HG03565 (cell line): ENCODE data around the gene DGKI.
"Not testable (repeated sequence)": the region's sequence is repeated elsewhere in the genome, so short reads cannot be mapped to it uniquely, and the experiment has no call there.

Experiments
- ATAC-seq: cut with Tn5 transposase; IDR thresholded peaks from one replicate; pipeline ENCODE4 v1.9.1; 2021; ENCODE audit warnings: mild to moderate bottlenecking, moderate library complexity; ENCODE audit not compliant: unreplicated experiment

DGKI gene

DNA sequence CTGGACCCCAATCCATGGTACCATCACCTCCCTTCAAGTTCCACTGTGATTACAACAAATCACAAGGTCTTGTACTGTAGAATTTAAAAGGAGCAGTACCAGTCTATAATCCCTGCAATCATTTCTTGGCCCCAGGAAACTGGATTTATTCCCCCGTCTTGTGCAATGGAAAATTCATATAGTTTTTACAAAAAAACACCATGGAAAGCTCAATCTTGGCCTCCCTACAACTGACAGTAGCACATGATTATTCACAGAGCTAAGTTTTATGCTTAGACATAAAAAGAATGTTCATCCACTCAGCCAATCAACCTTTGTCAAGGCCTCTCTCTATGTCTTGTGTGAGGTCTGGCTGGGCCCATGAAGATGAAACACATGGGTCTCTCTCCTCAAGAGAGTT, 10.2 kb downstream of the DGKI start:
- ATAC-seq, result no peak

DNA sequence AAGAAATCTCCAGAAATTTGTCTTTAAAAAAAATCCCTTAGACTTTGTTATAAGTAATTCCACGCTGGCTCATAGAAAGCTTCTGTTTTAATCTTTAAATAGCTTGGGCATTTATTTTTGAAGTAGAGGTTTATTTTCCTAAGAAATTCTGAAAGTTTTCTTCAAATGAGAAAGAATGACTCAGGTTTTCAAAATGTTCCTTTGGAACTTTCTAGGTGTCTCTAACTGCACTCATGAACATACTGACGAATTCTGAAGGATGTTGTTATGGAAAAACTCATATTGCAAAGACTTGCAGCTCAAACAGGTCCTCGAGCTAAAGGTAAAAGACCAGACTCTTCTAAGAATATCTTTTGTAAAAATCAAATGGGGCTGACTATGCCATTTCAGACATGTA, 10.7 kb downstream of the DGKI start:
- ATAC-seq, result no peak

DNA sequence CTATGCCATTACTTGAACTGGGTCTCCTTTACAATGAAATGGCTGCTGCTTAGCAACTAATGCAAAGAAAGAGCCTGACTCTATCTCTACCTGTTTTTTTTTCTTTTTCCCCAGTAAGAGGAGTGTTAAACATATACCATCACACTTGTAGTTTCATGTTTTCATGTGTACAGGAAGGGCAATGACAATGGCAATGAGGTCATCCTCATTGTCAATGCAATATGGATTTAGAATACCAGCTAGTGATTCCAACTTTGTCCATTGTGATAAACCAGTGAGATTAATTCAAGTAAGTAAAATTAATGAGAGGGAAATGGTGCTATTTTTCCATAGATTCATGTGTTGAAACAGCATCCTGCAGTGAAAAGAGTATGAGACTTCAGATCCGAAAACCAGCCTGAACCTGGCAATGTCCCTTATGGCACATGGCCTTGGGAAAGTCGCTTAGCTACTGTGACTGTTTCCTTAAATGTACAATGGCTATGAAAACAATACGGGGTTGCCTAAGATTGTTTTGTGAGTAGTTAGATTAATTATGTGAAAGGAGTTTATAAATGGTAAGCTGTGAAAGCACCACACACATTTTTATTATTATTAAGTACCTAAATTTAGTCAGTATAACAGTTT, 11.2 kb downstream of the DGKI start:
- no peak for ATAC-seq

DNA sequence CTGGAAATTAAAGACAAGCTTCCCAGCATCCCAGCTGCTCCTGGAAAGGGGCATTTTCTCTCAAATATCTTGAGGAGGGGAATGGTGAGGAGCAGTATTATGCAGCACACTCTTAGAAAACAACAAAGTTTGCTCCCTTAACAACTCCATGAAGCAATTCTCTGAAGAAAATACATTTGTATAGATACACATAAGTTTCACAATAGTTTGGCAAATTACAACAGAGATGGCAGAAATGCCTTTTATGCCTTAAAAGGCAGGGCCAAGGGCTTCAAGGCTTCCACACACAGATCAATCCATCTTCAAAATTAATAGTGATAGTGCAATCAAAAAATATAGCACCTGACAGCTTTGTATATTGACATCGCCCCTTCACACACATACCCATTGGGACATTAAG, 12.2 kb downstream of the DGKI start:
- no peak for ATAC-seq

DNA sequence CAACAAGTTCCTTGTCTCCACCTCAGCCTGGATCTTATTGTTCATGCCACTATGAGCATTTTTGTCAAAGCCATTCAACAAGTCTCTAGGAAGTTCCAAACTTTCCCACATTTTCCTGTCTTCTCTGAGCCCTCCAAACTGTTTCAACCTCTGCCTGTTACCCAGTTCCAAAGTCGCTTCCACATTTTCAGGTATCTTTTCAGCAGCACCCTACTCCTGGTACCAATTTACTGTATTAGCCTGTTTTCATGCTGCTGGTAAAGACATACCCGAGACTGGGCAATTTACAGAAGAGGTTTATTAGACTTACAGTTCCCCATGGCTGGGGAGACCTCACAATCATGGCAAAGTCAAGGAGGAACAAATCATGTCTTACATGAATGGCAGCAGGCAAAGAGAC, 13.8 kb downstream of the DGKI start:
- not testable (repeated sequence) for ATAC-seq

DNA sequence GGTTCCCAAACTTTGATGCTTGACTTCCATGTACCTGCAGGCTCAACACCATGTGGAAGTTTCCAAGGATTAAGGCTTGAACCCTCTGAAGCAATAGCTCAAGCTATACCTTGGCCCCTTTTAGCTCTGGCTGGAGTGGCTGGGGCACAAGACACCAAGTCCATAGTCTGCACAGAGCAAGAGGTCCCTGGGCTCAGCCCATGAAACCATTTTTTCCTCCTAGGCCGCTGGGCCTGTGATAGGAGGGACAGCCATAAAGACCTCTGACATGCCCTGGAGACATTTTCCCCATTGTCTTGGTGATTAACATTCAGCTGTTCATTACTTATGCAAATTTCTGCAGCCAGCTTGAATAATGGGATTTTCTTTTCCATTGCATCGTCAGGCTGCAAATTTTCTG, 14.4 kb downstream of the DGKI start:
- no peak for ATAC-seq

DNA sequence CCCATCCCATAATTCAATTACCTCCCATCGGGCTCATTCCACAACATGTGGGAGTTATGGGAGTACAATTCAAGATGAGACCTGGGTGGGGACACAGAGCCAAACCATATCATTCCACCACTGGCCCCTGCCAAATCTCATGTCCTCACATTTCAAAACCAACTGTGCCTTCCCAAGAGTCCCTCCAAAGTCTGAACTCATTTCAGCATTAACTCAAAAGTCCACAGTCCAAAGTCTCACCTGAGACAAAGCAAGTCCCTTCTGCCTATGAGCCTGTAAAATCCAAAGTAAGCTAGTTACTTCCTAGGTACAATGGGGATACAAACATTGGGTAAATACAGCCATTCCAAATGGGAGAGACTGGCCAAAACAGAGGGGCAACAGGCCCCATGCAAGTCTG, 15.2 kb downstream of the DGKI start:
- not testable (repeated sequence) for ATAC-seq

DNA sequence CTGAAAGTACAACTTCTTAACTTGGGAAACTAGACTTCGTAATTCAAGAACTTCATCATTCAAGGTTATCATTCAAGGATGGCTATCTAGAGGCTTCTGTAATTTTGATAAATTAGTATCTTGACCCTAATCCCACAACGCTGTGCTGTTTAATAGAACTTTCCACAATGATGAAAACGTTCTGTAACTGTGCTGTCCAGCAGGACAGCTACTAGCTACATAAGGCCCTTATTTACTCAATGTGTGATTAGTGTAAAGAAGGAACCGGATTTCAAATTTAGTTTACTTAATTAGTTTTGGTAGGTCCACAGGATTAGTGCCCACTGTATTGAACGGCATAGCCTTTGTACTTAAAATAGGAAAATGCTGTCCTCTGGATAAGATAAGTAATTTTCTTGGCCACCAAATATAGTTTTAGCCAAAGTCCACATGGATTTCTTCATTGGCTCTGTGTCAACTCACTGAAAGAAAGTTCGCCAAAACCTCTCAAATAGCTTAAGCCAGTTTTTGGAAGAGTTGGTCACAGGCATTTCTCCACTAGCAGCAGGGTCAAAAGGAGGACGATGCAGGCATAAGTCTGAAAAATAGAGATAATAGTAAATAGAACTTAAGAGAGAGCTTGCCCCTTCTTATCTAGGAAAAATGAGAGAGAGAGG, 17.3 kb downstream of the DGKI start:
- no peak for ATAC-seq

DNA sequence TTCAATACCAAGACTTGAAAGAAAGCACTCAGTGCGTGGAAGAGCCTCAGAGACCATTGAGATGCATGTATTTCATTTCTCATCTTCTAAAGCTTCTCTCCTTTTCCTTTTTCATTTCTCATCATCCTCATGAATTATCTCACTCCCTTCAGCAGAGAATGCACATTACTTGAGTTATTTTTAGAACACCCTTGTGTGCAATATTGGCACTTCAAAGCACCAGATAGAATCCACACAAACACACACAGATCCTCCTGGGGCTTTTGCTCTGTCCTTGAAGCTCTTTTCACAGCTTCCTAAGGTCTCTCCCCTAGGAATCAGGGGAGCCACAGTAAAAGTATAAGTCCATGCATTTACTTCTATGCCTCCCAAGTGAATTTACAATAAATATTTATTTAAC, 18.3 kb downstream of the DGKI start:
- ATAC-seq, result no peak

DNA sequence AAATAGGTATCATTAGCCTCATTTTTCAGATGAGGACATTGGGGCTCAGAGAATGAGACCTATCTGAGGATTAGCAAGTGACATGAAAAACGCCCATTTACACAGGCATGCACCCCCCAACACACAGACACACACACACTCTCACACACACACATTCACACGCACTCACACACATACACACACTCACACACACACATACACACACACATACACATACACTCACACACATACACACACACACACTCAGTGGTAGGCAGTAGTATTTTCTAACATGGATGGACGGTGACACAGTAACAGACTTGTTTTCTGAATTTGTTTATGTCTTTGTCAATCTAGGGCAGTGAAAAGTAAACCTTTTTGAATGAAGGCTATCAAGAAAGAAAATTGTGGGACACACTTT, 21.3 kb downstream of the DGKI start:
- ATAC-seq, result no peak

DNA sequence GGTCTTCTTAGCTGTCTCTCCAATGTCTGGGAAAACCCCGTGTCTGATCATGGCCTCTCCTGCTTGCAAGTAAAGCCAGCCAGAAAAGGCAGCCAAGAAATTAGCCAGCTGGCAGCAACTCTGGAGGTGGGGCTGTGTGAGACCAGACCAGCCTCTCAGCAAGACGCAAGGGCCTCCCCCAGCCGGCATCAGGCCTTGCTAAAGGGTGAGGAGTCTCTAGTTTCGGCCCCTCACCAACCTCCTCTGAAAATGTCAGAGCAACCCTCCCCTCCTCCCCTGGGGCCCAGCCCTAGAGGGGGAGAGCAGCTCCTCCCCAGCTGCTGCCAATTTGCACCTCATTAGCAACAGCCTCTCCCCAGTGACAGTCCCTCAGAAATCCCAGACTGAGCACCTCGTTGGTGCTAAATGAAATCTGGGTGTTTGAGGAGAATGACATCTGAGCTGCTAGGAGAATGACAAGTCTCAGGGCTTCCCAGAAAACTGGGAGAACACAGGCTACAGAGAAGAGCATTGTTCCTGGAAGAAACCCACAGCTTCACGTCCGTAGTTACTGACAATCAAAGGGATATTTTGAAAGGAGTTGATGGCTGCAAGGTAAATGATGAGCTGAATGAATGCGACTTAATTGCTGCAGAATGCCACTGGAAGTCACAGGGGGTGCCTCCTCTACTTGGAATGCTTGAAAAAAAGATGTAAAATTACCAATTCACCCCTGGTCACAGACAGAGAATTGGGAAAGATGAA, 25.9 kb downstream of the DGKI start:
- ATAC-seq, result peak; percentile 57

DNA sequence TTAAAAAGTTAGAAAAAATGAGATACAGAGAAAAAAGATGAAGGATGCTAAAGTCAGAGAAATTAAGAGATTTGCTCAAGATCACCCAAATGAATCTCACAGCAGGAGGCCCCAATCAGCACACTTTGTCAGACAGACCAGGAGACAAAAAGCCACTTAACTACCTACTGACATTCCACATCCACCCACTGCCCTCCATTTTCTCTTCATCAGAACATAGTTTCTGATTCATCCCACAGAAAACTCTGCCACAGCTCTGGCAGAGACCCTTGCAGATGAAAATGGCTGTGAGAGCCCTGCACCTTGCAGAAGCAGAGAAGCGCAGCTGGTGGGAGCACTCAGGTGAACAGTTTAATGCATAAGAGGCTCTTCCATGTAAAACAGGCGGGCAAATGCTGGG, 26.6 kb downstream of the DGKI start:
- ATAC-seq, result no peak

DNA sequence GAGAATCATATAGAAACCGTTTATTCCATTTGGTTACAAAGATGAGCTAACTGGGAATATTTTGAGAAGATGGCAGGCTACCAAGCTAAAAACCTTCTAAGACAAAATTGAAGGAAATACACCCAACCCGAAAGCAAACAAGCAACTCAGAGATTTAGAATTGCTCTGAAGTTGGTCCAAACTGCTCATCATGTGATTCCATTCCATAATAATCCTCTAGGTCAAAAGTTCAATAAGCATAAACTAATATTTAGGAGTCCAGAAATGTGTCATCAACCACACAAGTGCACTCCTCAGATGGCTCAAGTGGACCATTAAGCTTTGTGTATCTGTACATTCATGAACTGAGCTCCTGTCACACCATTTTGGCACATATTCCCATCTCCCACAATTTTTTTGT, 28.7 kb downstream of the DGKI start:
- ATAC-seq, result no peak

DNA sequence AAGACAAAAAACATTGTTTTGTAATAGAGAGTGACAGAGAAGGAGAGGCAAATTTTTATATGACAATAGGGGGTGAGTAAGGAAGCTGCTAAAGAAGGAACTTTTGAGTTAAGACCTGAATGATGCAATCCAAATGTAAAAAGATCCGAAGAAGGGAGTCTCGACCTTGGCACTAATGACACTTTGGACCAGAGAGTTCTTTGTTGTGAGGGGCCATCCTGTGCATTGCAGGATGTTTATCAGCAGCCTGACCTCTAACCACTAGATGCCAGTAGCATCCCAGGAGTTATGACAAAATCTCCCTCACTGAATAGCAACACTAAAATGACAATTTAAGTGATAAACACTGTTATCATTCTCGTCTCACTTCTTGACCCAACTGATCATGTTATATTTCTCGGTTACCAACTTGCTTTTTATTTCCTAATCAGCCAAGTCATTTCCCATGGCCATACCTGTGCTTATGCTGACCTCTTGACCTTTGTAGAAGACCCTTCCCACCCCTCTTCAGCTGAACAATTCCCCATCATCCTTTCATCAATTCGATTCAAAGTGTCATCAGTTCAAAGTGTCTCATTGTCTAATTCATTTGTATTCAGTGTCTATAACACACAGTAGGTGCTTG, 30.0 kb downstream of the DGKI start:
- no peak for ATAC-seq

DNA sequence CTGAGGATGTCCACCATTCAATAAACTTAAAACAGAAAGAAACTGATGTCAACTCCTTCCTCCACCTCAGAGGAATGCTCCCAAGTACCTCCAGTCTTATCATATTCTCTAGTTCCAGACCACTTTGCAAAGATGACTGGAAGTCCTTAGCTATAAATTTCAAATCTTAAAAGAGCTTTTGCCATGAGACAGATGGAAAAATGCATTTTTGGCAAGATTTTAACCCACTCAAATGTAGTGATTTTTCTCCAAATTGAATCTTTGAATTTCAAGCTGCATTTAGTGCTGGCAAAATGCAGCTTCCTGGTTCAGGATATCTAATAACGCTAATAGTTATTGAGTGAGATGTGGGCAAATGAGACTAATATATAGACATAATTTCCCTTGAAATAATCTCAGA, 33.2 kb downstream of the DGKI start:
- no peak for ATAC-seq

DNA sequence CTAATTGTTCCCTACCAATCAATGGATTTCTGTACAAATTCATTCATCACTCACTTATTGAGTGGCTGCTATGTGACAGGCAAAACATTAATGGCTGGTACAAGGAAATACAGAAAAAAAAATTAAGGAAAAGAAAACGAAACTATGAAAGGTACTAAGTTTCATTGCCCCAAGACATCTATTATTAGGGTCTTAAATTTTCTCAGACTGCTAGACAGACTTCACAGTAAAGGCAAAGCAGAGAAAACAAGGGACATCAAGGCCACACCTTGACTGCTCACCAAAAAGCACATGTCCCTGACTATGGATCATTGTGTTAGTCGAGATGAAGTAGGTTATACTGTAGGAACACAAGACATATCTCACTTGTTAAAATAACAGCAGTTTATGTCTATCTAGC, 36.5 kb downstream of the DGKI start:
- no peak for ATAC-seq

DNA sequence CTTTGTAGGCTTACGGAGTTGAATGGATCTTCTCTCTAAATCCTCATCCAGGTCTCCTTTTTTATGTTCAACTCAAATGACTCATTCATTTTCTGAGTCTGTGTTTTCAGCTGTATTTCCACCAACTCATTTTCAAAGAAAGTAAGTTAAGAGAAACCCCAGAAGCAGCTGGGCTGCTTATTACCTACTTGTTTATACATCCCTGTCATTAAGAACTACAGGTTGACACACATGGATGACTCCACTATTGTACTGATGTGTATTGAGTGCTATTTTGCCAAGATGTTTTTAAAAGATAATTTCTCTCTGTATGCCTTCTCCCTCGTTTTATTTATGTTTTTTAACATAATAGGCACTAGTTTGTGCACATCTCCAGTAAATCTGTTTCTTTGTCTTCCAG, 41.9 kb downstream of the DGKI start:
- ATAC-seq, result no peak

DNA sequence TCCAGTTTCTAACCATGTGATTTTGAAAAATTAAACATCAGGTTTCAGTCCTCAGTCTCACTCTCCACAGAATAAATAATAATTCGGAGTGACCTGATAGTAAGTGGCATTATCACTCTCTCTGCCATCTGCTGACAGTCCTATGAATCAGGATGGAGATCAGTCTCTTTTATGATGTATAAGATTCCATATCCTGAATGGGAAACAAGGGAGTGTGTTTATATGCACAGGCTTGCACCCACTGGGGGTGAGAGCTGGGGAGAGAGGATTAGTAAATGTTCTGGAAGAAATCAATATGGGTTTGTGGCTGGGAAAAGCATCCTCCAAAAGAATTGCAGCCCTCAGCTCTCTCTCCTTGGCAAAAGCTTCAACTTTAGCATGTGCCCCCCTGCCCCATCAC, 45.3 kb downstream of the DGKI start:
- ATAC-seq, result no peak

DNA sequence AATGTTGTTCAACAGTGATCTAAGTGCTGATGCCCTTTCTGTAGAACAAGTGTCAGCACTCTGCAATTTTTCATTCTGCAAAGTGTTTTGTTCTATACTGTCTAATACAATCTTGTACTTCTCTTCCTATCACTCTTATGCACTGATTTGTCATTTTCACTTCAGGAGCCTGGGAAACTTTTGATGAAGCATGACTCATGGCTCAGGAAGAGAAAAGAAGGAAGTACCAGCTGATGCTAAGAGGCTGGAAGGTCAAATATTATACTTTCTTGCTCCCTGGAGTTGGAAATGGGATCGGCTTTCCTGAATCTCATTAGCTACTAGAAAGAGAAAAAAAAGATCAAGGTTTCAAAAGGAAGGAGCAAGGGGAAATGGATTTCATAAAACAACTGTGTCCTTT, 45.8 kb downstream of the DGKI start:
- no peak for ATAC-seq

DNA sequence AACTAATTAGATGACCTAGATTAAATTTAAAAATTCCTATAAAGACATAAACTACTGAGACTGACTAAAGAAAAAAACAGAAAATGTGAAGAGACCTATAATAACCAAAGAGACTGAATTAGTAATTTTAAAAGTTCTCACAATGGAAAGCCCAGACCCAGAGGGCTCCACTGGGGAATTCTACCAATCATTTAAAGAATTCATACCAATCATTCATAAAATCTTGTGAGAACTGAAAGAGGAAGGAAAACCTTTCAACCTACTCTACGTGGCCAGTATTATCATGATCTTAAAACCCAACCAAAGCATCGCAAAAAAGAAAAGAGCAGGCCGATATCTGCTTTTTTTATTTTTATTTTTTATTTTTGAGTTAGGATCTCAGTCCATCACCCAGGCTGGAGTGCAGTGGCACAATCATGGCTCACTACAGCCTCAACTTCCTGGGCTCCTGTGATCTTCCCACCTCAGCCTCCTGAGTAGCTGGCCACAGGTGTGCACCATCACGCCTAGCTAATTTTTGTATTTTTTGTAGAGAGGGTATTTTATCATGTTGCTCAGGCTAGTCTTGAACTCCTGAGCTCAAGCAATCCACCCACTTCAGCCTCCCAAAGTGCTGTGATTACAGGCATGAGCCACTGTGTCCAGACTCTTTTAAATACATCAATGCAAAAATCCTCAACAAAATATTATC, 48.6 kb downstream of the DGKI start:
- ATAC-seq, result peak; percentile 97

DNA sequence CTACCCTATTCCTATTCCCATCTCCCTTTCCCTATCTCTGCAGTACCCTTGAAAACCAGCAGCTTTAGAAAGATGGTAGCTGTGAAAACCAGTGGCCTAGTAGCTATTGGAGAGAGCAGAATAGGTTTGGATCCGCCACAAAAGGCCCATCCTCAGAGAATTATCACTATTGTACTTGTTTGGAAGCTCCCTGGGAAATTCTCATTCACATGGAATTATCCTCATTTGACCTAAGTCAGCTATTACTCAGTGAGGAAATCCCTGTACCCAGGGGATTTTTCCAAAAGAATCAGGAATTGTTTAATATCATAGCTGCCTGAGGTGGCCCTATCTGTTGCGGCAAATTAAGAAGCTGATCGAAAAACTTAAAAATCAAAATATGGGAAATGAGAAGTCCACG, 51.6 kb downstream of the DGKI start:
- ATAC-seq, result no peak
